Mononuclear cell (primary cell): Measurements from ENCODE around the gene C1orf210. TPM values are rescaled to one million over a fixed set of nuclear protein-coding genes. Genes with fewer than 3 reads are reported as not detected.

Experiments used
- H3K27me3 ChIP-seq: 2 replicates; pipeline ENCODE4 v1.6.0; 2011; ENCODE audit warnings: low read length, control low read depth; ENCODE audit not compliant: insufficient read depth
- H3K4me1 ChIP-seq: 2 replicates; pipeline ENCODE4 v1.5.1; 2011; ENCODE audit warnings: mild to moderate bottlenecking, low read length, control low read depth; ENCODE audit not compliant: insufficient read depth
- H3K4me3 ChIP-seq: 2 replicates; pipeline ENCODE4 v1.5.1; 2011; ENCODE audit warnings: mild to moderate bottlenecking, low read length, moderate library complexity
- H3K9me3 ChIP-seq: 2 replicates; pipeline ENCODE4 v1.5.1; 2011; ENCODE audit warnings: low read depth, mild to moderate bottlenecking, control low read depth, low read length
- total RNA-seq: library from RNA; depleted of rRNA; stranded (reverse); fragments of >200 nt; gene quantifications from one replicate; pipeline ENCODE4 v1.2.3, GENCODE V29; 2012

Gene C1orf210
- total RNA-seq, 1 donor = not detected

- H3K9me3 ChIP-seq = no peaks in the 10 kb centered on the region
- no peaks in the 10 kb centered on the region for H3K4me1 ChIP-seq
- H3K27me3 ChIP-seq = no peaks in the 10 kb centered on the region
- no peak overlapping the region for H3K4me3 ChIP-seq
Observed at GRCh38 chr1:43305926-43306687, 20.7 kb upstream of the C1orf210 start.

GRCh38 chr1:43305461-43305860, 20.1 kb upstream of the C1orf210 start:
- H3K9me3 ChIP-seq = no peaks in the 10 kb centered on the region
- H3K4me3 ChIP-seq = no peak overlapping the region
- no peaks in the 10 kb centered on the region for H3K27me3 ChIP-seq
- no peaks in the 10 kb centered on the region for H3K4me1 ChIP-seq

GRCh38 chr1:43304771-43305300, 19.5 kb upstream of the C1orf210 start:
- Histone ChIP-seq H3K4me1 (no peaks in the 10 kb centered on the region), H3K4me3 (no peak overlapping the region), H3K9me3 (no peaks in the 10 kb centered on the region), H3K27me3 (no peaks in the 10 kb centered on the region)

GRCh38 chr1:43304314-43304681, 18.9 kb upstream of the C1orf210 start:
- H3K9me3 ChIP-seq = no peaks in the 10 kb centered on the region
- no peak overlapping the region for H3K4me3 ChIP-seq
- H3K4me1 ChIP-seq = no peaks in the 10 kb centered on the region
- H3K27me3 ChIP-seq = no peaks in the 10 kb centered on the region

- Histone ChIP-seq H3K4me1 (no peaks in the 10 kb centered on the region), H3K4me3 (no peak overlapping the region), H3K27me3 (no peaks in the 10 kb centered on the region), H3K9me3 (no peaks in the 10 kb centered on the region)
Observed at GRCh38 chr1:43303471-43304313, 18.3 kb upstream of the C1orf210 start.

- Histone ChIP-seq H3K9me3 (no peaks in the 10 kb centered on the region), H3K4me3 (no peak overlapping the region)
Observed at GRCh38 chr1:43302721-43303470, 17.5 kb upstream of the C1orf210 start.

GRCh38 chr1:43302201-43302600, 16.8 kb upstream of the C1orf210 start:
- H3K9me3 ChIP-seq = no peaks in the 10 kb centered on the region
- no peaks in the 10 kb centered on the region for H3K4me1 ChIP-seq
- H3K27me3 ChIP-seq = no peaks in the 10 kb centered on the region
- no peak overlapping the region for H3K4me3 ChIP-seq

More at GRCh38 chr1:43302721-43303470, 17.5 kb upstream of the C1orf210 start:
- Histone ChIP-seq H3K4me1 (no peaks in the 10 kb centered on the region), H3K27me3 (no peaks in the 10 kb centered on the region)

- H3K4me3 ChIP-seq = no peak within 1 kb of the TSS
- no peaks in the 10 kb centered on the region for H3K9me3 ChIP-seq
- no peaks in the 10 kb centered on the region for H3K27me3 ChIP-seq
- H3K4me1 ChIP-seq = no peaks in the 10 kb centered on the region
Observed at GRCh38 chr1:43300378-43301094, 15.2 kb upstream of the C1orf210 start, which contains the start of gene TIE1. Gene TIE1, plus strand, starts transcription at chr1:43300982. Its CDS starts 90 bp downstream, at chr1:43301072.

GRCh38 chr1:43299101-43299500, 13.7 kb upstream of the C1orf210 start:
- H3K4me3 ChIP-seq = no peak overlapping the region
- no peaks in the 10 kb centered on the region for H3K4me1 ChIP-seq
- H3K27me3 ChIP-seq = no peaks in the 10 kb centered on the region
- no peaks in the 10 kb centered on the region for H3K9me3 ChIP-seq

GRCh38 chr1:43298055-43298454, 12.7 kb upstream of the C1orf210 start:
- H3K27me3 ChIP-seq = no peaks in the 10 kb centered on the region
- H3K9me3 ChIP-seq = no peaks in the 10 kb centered on the region
- no peak overlapping the region for H3K4me3 ChIP-seq
- no peaks in the 10 kb centered on the region for H3K4me1 ChIP-seq

- H3K4me3 ChIP-seq = no peak overlapping the region
- H3K27me3 ChIP-seq = no peaks in the 10 kb centered on the region
- no peaks in the 10 kb centered on the region for H3K9me3 ChIP-seq
- H3K4me1 ChIP-seq = no peaks in the 10 kb centered on the region
Observed at GRCh38 chr1:43296207-43296606, 10.8 kb upstream of the C1orf210 start.

- Histone ChIP-seq H3K4me3 (no peak overlapping the region), H3K27me3 (no peaks in the 10 kb centered on the region), H3K4me1 (no peaks in the 10 kb centered on the region)
Observed at GRCh38 chr1:43294761-43295160, 9.4 kb upstream of the C1orf210 start.

GRCh38 chr1:43293896-43294760, 8.7 kb upstream of the C1orf210 start:
- Histone ChIP-seq H3K4me1 (no peaks in the 10 kb centered on the region), H3K27me3 (no peaks in the 10 kb centered on the region), H3K4me3 (no peak overlapping the region), H3K9me3 (no peaks in the 10 kb centered on the region)

More at GRCh38 chr1:43294761-43295160, 9.4 kb upstream of the C1orf210 start:
- H3K9me3 ChIP-seq = no peaks in the 10 kb centered on the region
